Caco-2 (cell line): Measurements from ENCODE around the gene CASP9. TPM values are rescaled to one million over a fixed set of nuclear protein-coding genes. Genes with fewer than 3 reads are reported as not detected.
A peak's percentile ranks its signal among the peaks of the same experiment; 100 is the strongest.
"Not testable (repeated sequence)": the region's sequence is repeated elsewhere in the genome, so short reads cannot be mapped to it uniquely, and the experiment has no call there.

Source experiments
- BruUV-seq: library from RNA; stranded (reverse); fragments of 400-500 nt; replicated peaks from 2 replicates; lab custom pipeline; 2021; lab: Mats Ljungman, UMichigan
- CTCF ChIA-PET: fragments of 300-600 bp; sonication (Branson Sonifier 250); formaldehyde crosslinking; loops from one replicate; lab custom pipeline; 2022; ENCODE audit warnings: antibody characterized with exemption; lab: Charles Lee
- POLR2A ChIA-PET: fragments of 300-600 bp; sonication (Branson Sonifier 250); formaldehyde crosslinking; loops from one replicate; lab custom pipeline; 2022; ENCODE audit warnings: antibody characterized with exemption; lab: Charles Lee
- DNase-seq, 2 experiments: peaks; one replicate each; pipeline versions ENCODE4 v3.0.0 to v3.0.0-alpha.2; 2020 to 2022
- H3K27me3 ChIP-seq: replicated peaks from 2 replicates; pipeline ENCODE4 v1.6.0; 2011; ENCODE audit warnings: low read length; ENCODE audit not compliant: control insufficient read depth, insufficient read depth
- H3K36me3 ChIP-seq: 2 replicates; pipeline ENCODE4 v1.5.1; 2011; ENCODE audit warnings: low read length; ENCODE audit not compliant: control insufficient read depth, insufficient read depth
- H3K4me1 ChIP-seq: fragments of 250-450 bp; sonication (Bioruptor Pico); 2 replicates; pipeline ENCODE4 v1.5.1; 2020; ENCODE audit warnings: mild to moderate bottlenecking
- H3K4me3 ChIP-seq: 2 replicates; pipeline ENCODE4 v1.5.1; 2011; ENCODE audit warnings: low read depth, mild to moderate bottlenecking, control low read depth, low read length
- H3K9me3 ChIP-seq: fragments of 250-450 bp; sonication (Bioruptor Pico); 2 replicates; pipeline ENCODE4 v1.5.1; 2020; ENCODE audit warnings: mild to moderate bottlenecking, moderate library complexity
- H3K27ac Mint-ChIP-seq: one replicate; pipeline ENCODE4 v1.8.0; 2022; ENCODE audit warnings: mixed read lengths; ENCODE audit not compliant: unreplicated experiment
- H3K27me3 Mint-ChIP-seq: one replicate; pipeline ENCODE4 v1.8.0; 2022; ENCODE audit warnings: mixed read lengths; ENCODE audit not compliant: insufficient read depth, unreplicated experiment
- H3K36me3 Mint-ChIP-seq: one replicate; pipeline ENCODE4 v1.8.0; 2022; ENCODE audit warnings: mild to moderate bottlenecking, mixed read lengths; ENCODE audit not compliant: insufficient read depth, unreplicated experiment
- H3K4me1 Mint-ChIP-seq: one replicate; pipeline ENCODE4 v1.8.0; 2022; ENCODE audit warnings: low read depth, mixed read lengths; ENCODE audit not compliant: unreplicated experiment
- H3K4me3 Mint-ChIP-seq: one replicate; pipeline ENCODE4 v1.8.0; 2022; ENCODE audit warnings: mild to moderate bottlenecking, moderate library complexity, mixed read lengths; ENCODE audit not compliant: unreplicated experiment
- H3K9me3 Mint-ChIP-seq: one replicate; pipeline ENCODE4 v1.8.0; 2022; ENCODE audit warnings: mixed read lengths; ENCODE audit not compliant: unreplicated experiment
- CTCF ChIP-seq, 2 experiments: fragments of 200-600 bp in 1 of 2; IDR thresholded peaks; 1 replicate in 1 of 2; 2 replicates in 1 of 2; pipeline versions ENCODE4 v1.5.1 to v1.8.0; 2011 to 2022; ENCODE audit warnings: antibody characterized with exemption in 1 of 2, control low read depth in 1 of 2, inconsistent platforms in 1 of 2, low read depth in 1 of 2, low read length in 1 of 2, mild to moderate bottlenecking in 1 of 2, moderate library complexity in 1 of 2; ENCODE audit not compliant: insufficient read depth in 1 of 2, severe bottlenecking in 1 of 2, unreplicated experiment in 1 of 2
- intact Hi-C: fragments of 100-400 bp; cut with micrococcal nuclease; formaldehyde crosslinking; loops from one replicate; pipeline ENCODE4 v1.10.0; 2022; ENCODE audit not compliant: unreplicated experiment
- total RNA-seq: library from RNA; stranded (reverse); gene quantifications from 2 replicates; pipeline ENCODE4 v1.2.3, GENCODE V29; 2022

Gene CASP9
- total RNA-seq, 1 experiment from 2014 or later = 9.9 TPM

- no peak for DNase-seq
- Mint-ChIP-seq H3K36me3 (no peaks in the 10 kb centered on the region), H3K4me3 (no peak overlapping the region), H3K27me3 (no peaks in the 10 kb centered on the region), H3K9me3 (no peaks in the 10 kb centered on the region), H3K4me1 (no peaks in the 10 kb centered on the region), H3K27ac (no peak overlapping the region)
- Histone ChIP-seq H3K4me3 (no peak overlapping the region), H3K4me1 (no peaks in the 10 kb centered on the region), H3K9me3 (no peaks in the 10 kb centered on the region), H3K36me3 (no peaks in the 10 kb centered on the region), H3K27me3 (no peaks in the 10 kb centered on the region)
- TF ChIP-seq CTCF (IDR thresholded peaks at IDR 0.05; ENCODE audit: insufficient read depth in 1 of 2, low read depth in 1 of 2, low read length in 1 of 2, severe bottlenecking in 1 of 2, unreplicated experiment in 1 of 2) = no peak
- intact Hi-C loops = no loop called here
- ChIA-PET CTCF (no interaction called here), POLR2A (interaction anchor here (0.6 kb wide), 1 partner anchor 1758 kb away, joined by 5 read pairs; no protein-coding TSS in a partner anchor)
- BruUV-seq = no TSS peak
These were observed 58.3 kb downstream of the CASP9 start for GRCh38 chr1:15465674-15466073.

GRCh38 chr1:15463926-15464322, 60.1 kb downstream of the CASP9 start:
- intact Hi-C loops, POLR2A ChIA-PET: not testable (repeated sequence)

GRCh38 chr1:15463064-15463800, 60.8 kb downstream of the CASP9 start:
- BruUV-seq, H3K36me3 ChIP-seq, intact Hi-C loops, H3K4me3 ChIP-seq, H3K36me3 Mint-ChIP-seq, CTCF ChIA-PET, H3K4me1 ChIP-seq, H3K4me3 Mint-ChIP-seq, H3K4me1 Mint-ChIP-seq, H3K27ac Mint-ChIP-seq, H3K27me3 ChIP-seq, H3K27me3 Mint-ChIP-seq, H3K9me3 Mint-ChIP-seq, POLR2A ChIA-PET, H3K9me3 ChIP-seq: not testable (repeated sequence)
- peak in 1 of 2 experiments; percentile 11 for DNase-seq

More at GRCh38 chr1:15463926-15464322, 60.1 kb downstream of the CASP9 start:
- H3K27me3 Mint-ChIP-seq, H3K27me3 ChIP-seq, H3K27ac Mint-ChIP-seq, H3K36me3 ChIP-seq, H3K4me3 Mint-ChIP-seq, H3K4me1 ChIP-seq, H3K4me3 ChIP-seq, H3K9me3 Mint-ChIP-seq, DNase-seq, CTCF ChIA-PET, H3K9me3 ChIP-seq, BruUV-seq, H3K4me1 Mint-ChIP-seq, H3K36me3 Mint-ChIP-seq: not testable (repeated sequence)

- no peaks in the 10 kb centered on the region for H3K9me3 ChIP-seq
- no peak overlapping the region for H3K4me3 Mint-ChIP-seq
- H3K36me3 Mint-ChIP-seq = no peaks in the 10 kb centered on the region
- H3K36me3 ChIP-seq = no peaks in the 10 kb centered on the region
- no peaks in the 10 kb centered on the region for H3K27me3 Mint-ChIP-seq
- no peaks in the 10 kb centered on the region for H3K27me3 ChIP-seq
- ChIA-PET POLR2A (no interaction called here), CTCF (no interaction called here)
- H3K9me3 Mint-ChIP-seq = no peaks in the 10 kb centered on the region
- peaks cover 11% of the 10 kb centered on the region for H3K4me1 Mint-ChIP-seq
- intact Hi-C loops = no loop called here
- BruUV-seq = no TSS peak
- 0 out of 2 replicates have a peak, but pooled peaks cover 5% of the 10 kb centered on the region for H3K4me1 ChIP-seq
- no peak overlapping the region for H3K27ac Mint-ChIP-seq
- H3K4me3 ChIP-seq = no peak overlapping the region
- no peak for DNase-seq
- no peak for TF ChIP-seq CTCF (IDR thresholded peaks at IDR 0.05; ENCODE audit: insufficient read depth in 1 of 2, low read depth in 1 of 2, low read length in 1 of 2, severe bottlenecking in 1 of 2, unreplicated experiment in 1 of 2)
These were observed 63.3 kb downstream of the CASP9 start for GRCh38 chr1:15460708-15461095.
